GM23248 (cell line): ENCODE results near the gene FAM83D.

ENCODE experiments used
- EZH2 ChIP-seq: fragments of 200-600 bp; sonication (generic); IDR thresholded peaks from 2 replicates; pipeline ENCODE4 v1.6.1; 2018; ENCODE audit warnings: antibody characterized with exemption, mild to moderate bottlenecking; ENCODE audit not compliant: insufficient read depth, poor library complexity, severe bottlenecking
- EZH2phosphoT487 ChIP-seq: fragments of 200-600 bp; sonication (generic); IDR thresholded peaks from 2 replicates; pipeline ENCODE4 v1.6.1; 2018; ENCODE audit warnings: antibody characterized with exemption, moderate library complexity, mild to moderate bottlenecking, low read depth; ENCODE audit not compliant: insufficient read depth

- TF ChIP-seq EZH2 (no peak), EZH2phosphoT487 (no peak)
These were observed 13.5 kb downstream of the FAM83D start for GRCh38 chr20:38939686-38940085.
